GM18498 (cell line): ENCODE measurements around the gene EYS.
A peak's percentile ranks its signal among the peaks of the same experiment; 100 is the strongest.

Source experiments
- ATAC-seq: cut with Tn5 transposase; IDR thresholded peaks from one replicate; pipeline ENCODE4 v1.9.1; 2021; ENCODE audit warnings: mild to moderate bottlenecking, moderate library complexity; ENCODE audit not compliant: unreplicated experiment

Gene EYS

DNA sequence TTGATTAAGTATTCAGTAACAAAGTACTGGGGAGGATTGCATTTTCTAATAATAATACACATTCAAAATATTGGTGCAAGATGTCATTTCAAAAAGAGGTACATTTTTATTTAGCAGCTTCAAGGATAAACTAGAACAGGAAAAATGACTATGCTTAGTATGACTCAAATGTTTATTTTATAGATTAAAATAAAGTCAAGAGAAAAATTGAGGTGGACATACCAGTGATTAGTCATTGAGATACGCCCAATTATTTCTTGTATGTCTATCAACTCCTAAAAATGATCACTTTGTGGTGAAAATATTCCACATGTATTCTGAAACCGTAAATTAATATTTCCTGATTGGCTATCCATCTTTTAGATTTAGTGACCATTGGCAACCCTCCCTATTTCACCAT lies 1974.7 kb downstream of the EYS start:
- ATAC-seq, result no peak

DNA sequence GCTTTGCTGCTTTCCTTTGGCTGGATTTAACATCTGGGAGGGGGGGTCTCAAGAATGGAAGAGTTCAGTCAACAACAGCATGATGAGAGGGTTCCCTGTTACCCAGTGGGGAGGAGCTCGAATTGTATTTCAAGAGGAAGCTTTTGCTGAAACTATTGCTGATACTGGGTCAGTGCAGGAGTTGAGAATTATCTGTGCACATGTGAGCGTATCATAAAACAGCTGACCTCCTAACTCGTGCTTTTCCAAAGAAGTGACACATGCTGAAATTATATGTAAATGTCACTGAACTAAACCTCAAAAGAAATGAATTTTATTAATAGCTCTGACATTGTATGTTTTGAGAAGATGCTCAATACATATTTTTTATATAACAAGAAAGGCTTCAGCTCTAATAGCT lies 1975.1 kb downstream of the EYS start:
- ATAC-seq, result no peak

- ATAC-seq, result no peak
Observed at GRCh38 chr6:63730311-63730710, 1976.7 kb downstream of the EYS start.

DNA sequence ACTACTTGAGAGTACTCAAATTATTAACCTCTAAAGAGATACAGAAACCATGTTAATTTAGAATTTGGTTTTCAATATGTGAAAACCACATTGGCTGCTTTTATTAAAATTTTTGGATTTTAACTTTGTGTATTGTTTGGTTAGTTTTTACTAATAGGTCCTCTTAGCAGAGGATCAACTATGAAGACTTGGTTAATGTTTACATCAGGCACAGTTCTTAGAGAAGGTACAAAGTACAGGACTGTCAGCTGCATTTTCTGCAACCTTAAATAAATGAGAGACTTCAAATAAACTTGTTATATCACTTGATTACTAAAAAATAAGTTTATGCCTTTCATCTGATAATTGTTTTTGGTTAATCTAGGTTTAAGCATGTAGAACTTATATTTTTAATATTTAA lies 1982.3 kb downstream of the EYS start:
- no peak for ATAC-seq

- no peak for ATAC-seq
Observed at GRCh38 chr6:63721181-63721580, 1985.8 kb downstream of the EYS start.

- peak; percentile 71 for ATAC-seq
Observed at GRCh38 chr6:63716169-63716568, 1990.9 kb downstream of the EYS start.

DNA sequence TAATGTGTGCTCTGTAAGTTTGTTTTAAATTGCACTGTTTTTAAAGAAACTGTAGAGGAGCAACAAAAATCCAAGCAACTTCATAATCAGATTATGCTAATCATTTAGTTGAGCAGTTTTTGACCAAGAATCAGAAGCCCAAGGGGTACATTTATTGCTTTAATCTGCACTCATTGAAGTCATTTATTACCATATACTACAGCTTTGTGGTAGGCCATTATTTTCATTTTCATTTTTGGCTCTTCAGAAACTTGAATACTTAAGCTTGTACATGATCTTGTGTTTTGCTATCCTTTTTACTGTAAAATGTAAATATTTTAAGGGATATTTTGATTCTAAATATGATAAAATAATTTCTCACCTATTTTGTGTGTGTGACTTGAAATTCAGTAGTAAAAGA lies 1992.9 kb downstream of the EYS start:
- ATAC-seq, result peak; percentile 48

- ATAC-seq, result no peak
Observed at GRCh38 chr6:63713332-63713731, 1993.7 kb downstream of the EYS start.

DNA sequence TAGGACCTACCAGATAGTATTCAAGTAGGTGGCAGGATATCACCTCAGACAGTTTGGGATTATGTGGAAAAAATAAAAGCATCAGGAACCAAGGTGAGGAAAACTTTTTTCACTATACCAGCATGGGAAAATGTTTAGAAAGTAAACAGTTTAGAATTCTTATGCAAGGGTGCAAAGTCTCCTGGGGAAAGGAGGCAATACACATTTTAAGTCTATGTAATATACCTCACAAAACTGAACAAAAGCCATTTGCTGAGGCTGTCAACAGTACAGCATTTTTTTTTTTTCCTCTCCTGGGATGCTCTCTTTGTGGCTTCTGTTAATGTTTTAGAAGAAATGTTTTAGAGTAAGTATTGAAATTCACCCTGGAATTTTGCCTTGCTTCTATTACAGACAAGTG lies 1997.9 kb downstream of the EYS start:
- no peak for ATAC-seq

- no peak for ATAC-seq
Observed at GRCh38 chr6:63708631-63709030, 1998.4 kb downstream of the EYS start.

- no peak for ATAC-seq
Observed at GRCh38 chr6:63706630-63707029, 2000.4 kb downstream of the EYS start.

DNA sequence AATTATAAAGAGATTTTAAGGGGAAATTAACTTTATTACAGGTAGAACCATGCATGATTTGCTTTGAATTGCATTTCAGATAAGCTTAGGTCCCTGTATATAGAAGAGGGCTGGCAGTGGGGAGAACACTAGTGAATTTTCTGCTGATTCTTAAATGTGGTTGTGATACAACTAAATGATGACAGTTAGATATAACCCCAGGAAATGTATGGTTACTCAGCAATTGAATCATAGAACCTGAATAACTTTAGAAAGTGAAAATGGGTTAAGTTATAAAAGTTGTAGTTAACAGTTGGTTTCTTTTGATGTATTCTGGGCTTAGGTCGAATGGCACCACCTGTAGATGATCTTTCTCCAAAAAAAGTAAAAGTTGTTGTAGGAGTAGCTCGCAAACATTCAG lies 2001.3 kb downstream of the EYS start:
- no peak for ATAC-seq

DNA sequence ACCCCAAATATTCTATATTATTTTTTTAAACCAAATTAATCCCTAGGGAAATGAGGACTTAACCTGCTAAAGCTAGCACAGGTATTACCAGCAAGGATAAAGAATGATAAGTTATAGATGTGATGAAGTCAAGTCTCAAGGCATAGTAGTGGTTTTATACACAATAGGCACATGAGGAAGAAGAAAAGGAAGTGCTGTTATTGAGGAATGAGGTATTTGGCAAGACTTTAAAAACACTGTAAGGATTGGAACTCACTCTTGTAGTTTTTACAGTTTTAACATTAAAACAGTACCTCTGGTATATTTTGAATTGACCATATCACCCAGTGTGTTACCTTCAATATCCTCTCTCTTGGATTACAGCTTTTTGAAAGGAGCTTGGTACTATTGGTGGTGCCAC lies 2016.8 kb downstream of the EYS start:
- ATAC-seq, result no peak

- no peak for ATAC-seq
Observed at GRCh38 chr6:63689421-63689820, 2017.6 kb downstream of the EYS start.

DNA sequence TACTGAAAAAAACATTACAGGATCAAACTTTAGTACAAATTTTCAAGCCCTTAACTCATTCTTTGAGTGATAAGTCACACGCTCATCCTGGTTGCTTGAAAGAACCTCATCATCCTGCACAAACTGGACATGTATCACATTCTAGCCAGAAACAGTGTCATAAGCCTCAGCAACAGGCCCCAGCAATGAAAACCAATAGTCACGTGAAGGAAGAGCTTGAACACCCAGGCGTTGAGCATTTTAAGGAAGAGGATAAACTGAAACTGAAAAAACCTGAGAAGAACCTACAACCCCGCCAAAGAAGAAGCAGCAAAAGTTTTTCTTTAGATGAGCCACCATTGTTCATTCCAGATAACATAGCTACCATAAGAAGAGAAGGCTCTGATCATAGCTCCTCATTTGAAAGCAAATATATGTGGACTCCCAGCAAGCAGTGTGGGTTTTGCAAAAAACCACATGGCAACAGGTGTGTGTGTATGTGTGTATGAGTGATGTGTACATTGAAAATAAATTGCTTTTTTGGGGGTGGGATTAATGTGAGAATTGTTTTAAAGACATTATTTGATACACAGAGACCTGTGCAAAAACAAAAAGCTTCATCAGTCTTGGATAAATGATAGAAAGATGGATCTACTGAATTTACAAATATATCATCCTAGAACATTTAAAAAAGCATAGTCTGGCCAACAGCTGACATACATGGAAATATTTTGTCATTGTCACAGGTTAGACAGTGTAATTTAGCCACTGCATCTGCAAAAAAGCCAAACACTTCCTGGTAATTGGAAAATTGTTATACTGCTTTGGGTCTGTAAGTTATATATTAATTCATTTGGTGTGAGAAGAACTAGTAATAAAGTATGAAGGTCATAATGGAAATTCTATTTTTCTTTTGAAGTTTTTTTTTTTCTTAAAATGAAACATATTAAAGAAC lies 2021.3 kb downstream of the EYS start:
- peak; percentile 92 for ATAC-seq

DNA sequence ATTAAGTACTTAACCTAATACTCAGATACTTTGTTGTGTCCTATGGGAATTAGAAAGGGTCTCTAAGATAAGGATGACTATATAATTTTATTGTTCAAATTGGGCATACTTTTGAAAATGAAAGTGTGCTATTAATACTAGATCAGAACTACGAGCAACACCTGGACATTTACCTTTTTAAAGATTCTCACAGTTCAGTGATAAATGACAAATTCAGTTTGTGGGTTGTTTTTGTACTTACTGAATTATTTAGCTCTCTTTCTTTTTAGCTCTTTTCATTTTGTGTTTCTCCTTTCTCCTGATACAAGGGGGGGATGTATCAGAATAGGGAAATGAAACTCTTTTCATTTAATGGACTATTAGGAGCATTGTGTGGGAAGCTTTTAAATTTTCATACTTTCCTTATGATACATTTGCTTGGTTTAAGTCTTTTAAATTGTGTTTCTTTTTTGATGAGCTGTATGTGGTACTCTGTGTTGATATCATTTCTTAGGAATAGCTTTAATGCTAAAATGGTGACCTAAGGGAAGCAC lies 2023.9 kb downstream of the EYS start:
- no peak for ATAC-seq

DNA sequence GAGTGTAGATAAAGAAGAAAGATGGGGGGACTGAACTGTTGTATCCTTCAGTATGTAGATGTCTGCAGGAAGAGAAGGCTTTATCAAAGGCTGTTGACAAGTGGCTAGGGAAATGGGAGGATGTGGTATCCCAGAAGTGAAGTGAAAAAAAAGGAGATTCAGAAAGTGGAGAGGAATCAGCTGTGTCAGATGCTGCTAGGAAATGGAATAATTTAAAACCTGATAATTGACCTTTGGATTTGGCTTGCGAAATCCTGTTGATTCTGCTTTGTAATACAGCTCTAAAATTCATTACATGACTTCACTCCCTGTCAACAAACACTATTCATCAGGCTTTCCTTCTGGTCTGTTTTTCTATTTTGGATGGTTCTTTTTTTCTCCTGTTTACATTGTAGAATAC lies 2029.7 kb downstream of the EYS start:
- ATAC-seq, result no peak

DNA sequence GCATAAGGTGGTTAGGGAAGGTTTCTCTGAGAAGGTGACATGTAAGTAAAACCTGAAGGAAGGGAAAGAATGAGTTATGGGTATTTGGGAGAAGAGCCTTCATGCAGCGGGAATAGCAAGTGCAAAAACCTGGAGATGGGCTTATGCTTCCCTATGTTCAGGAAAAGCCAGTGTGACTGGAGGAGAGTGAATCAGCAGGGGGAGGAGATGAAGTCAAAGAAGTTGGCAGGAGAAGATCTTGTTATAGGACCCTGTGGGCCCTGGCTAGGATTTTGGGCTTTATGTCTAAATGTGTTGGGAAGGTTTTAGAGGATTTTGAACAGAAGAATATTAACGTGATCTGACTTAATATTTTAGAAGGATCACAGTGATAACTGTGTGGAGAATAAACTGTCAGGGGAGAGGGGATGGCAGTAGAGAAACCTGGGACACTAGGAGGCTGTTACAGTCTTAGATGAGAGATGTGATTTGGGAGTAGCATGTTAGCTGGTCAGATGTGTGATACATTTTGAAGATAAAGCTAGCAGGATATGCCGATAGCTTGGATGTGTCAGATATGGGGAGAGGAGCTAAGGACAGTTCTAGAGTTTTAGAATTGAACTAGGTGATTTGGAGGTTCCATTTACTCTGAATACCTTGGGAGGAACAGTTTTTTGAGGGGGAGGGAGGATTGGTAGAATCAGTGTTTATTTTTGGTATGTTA lies 2030.5 kb downstream of the EYS start:
- ATAC-seq, result no peak

DNA sequence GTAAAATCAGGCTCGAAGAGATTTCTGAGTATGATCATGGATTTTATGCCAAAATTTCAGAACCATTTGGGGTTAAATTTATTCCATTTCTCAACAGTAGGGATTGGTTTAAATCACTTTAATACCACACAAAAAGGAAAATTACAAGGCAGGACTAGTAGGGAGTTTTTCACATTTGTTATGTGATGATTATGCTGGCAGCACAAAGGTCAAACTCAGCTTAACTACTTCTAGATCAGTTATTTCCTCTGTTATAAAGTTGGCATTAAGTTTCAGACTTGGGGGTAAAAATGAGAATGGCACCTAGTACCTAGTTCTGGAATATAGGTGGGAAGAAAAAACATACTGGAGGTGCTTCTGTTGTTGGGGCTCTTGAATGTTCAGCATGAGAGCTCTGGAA lies 2031.9 kb downstream of the EYS start:
- ATAC-seq, result no peak

GRCh38 chr6:63674635-63675034 lies 2032.4 kb downstream of the EYS start:
- no peak for ATAC-seq

- ATAC-seq, result no peak
Observed at GRCh38 chr6:63673692-63674091, 2033.3 kb downstream of the EYS start.

DNA sequence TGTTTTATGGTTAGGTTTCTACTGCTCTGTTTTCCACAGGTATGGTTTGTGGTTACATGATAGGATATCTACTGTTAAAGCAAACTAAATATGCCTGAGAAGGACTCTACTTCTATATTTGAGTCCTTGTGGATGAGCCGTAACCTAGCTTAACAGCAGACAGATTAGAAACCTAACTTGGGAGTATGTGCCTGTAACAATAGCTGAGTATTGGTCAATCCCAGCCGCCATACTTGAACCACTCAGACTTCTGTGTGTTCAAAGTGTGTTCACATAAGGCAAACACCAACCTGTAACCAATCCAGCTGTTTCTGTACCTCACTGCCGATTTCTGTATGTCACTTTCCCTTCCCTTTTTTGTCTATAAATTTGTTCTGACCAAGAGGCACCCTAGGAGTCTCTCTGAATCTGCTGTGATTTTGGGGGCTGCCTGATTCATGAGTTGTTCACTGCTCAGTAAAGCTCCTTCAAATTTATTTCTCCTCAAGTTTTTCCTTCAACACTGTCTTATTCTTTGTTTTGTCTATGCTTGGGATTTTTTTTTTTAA lies 2034.4 kb downstream of the EYS start:
- peak; percentile 51 for ATAC-seq
